Measurements from ENCODE around the gene MOSPD2.

The MOSPD2 gene

DNA sequence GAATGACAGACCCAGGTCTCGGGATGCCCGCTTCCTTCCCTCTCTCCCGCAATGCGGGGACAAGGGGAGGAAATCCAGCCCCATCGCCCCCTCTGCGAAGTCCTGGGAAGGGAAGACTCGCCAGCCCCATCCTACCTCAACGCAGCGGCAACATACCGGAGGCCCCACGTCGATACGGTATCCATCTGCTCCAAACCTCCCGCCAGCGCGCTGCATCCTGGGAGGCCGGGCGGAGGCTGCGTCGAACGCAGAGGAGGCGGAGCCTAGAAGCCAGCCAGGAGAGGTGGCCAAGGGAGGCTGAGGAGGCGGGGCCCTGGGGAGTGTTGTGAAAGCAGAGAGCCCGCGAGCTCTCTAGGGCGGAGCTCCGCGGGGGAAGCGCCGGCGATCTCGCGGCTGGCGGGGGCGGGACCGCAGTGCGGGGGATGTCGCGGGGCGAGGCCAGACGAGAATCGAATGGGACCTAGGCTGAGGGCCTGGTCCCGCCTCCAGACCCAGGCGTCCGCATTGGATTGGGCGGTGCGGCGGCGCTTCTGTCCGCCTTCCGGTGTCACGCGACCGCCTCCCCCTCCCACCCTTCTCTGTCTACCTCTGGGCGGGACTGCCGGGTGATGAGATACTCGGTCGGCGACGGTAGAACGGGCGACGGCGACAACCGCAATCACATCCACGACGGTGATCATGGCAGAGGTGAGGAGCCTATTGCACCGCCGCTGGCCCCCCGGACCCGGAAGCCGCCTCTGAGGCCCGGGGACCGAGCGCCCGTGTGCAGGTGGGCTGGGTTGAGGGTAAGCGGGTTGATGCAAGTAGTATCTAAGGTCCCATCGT, at the start of gene MOSPD2, which contains the start of gene FANCB:
Gene MOSPD2, plus strand, starts transcription at position 571 of the 825 bp plus-strand sequence. Its CDS starts 108 bp downstream, at position 679.
Gene FANCB, minus strand, starts transcription at position 219 of the 825 bp plus-strand sequence. CDS start 7,559 bp downstream, outside the sequence.
- peak; percentile 90 for DNase-seq

DNA sequence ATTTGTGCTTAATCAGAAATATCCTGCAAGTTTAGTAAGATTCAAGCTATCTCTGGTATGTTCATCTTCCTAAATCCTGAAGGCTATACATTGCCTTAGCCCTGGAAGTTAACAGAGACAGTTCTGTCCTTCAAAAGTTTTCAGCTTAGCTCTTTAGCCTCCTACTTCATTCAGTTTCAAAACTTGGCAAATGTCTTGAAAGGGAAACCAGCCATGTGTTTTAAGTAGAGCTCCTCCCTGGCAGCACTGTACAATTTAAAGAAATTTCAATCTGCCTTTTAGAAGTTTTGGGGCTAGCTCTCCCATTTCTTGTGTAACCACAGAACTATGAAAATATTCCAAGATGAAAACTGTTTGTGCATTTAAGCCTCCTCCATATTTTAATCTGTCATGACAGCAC, 47.4 kb upstream of the MOSPD2 start:
- no peak for DNase-seq

DNA sequence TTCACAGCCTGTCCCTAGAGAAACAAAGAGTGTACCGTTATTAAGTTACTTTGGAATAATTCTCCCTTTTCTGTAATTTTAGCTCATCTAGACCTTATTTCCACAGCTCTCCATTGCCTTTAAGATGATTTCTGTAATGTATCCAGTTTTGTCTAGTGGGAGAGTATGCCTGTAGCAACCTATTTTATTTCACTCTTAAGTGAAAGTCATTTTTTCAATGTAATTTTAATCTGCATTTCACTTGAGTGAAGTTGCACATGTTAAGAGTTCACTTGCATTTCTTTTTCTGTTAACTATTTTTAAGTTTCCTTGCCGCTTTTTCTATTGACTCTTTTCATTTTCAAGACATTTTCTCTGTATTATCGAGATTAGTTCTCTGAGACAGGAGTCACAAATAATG, 46.9 kb upstream of the MOSPD2 start:
- no peak for DNase-seq

DNA sequence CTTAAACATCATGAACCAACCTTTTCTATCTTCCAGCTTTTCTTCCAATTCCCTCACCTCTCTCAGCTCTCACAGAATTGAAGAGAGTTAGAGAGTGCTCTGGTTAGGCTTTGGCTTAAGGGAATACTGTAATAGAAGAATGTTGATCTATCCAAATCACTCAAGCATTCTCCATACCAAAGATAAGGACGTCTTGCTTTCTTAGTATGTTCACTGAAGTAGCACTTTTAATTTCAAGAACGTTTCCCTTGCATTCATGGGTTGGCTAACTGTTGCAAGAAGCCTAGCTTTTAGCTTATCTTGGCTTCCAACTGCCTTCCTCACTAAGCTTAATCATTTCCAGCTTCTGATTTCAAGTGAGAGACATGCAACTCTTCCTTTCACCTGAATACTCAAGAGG, 43.6 kb upstream of the MOSPD2 start:
- DNase-seq, result no peak

DNA sequence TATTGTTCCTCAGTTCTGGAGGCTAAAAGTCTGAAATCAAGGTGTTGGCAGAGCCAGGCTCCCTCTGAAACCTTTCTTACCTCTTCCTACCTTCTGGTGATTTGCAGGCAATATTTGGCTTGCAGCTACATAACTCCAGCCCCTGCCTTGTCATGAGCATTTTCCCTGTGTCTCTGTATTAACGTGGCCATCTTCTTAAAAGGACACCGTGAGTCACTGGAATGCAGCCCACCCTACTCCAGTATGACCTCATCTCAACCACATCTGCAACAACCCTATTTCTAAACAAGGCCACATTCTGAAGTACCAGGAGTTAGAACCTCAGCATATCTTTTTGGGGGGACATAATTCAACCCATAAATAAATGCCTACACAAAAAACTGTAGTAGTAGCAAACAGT, 41.1 kb upstream of the MOSPD2 start:
- DNase-seq, result no peak

DNA sequence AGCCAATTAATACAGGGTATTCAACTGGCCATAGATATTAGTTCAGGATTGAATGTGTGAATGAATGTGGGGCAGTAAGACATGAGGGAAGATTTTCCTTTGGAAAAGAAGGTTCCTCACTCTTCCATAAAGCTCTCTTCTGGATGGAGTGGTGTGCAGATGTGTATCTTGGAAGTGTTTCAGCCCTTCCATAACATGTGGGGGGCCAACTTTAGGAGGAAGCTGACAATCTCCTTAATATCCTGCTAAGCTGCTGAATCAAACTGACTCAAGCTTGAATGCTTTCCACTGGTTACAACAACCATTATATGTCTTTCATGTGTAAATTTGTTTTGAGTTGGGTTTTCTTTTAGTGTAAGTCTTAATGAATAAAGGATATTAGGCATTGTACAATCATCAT, 40.6 kb upstream of the MOSPD2 start:
- DNase-seq, result no peak

DNA sequence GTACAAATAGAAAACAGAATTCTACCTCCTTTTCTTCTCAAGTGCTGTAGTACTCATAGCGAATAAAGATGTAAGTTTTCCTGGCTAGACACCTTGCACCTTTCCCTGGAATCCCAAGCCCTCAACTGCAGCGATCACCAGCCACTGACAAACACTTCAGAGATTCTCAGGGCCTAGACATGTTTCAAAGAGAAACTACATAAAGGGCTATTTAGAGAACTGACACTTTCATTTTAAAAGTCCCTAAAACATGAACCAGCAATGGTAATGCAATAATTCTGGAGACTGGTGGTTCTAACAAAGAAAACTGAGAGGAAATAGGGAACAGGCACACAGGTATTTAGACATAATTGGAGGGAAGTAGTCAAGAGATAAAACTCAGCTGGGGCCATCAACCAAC, 36.1 kb upstream of the MOSPD2 start:
- no peak for DNase-seq

DNA sequence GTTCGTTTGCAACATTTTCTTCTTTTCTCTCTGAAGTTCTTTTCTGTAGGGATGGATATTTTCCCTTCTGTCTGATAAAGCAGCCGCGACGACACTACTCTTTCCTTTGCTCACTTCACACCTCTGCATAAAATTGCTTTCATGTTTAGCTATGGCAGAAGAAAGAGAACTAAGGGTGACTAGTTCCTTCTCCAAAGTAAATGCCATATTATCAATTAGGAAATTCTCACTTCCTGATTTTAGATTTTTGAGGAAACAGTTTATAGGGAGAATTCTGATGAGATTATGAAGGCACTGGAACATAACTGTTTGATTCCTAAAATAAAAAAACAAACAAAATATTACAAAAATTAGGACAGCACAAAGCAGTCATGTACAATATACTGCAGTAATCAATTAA, 29.6 kb upstream of the MOSPD2 start:
- no peak for DNase-seq

DNA sequence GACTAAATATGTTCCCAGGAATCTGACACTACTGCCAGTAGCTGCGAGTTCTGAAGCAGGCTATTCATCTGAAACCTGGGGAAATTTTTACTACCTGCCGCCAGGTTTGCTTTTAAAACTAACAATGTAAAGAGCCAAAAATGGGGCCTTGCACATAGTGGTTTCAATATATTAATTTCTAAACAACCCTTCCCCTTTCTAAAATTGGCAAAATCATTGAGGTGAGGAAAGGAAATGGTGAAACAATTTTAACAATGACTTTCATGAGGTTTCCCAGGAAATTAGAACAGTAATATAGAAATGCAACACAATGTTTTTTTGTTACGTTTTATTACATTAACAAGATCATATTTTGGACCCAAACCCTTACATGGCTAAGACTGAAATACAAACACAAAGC, 21.7 kb upstream of the MOSPD2 start:
- DNase-seq, result no peak

DNA sequence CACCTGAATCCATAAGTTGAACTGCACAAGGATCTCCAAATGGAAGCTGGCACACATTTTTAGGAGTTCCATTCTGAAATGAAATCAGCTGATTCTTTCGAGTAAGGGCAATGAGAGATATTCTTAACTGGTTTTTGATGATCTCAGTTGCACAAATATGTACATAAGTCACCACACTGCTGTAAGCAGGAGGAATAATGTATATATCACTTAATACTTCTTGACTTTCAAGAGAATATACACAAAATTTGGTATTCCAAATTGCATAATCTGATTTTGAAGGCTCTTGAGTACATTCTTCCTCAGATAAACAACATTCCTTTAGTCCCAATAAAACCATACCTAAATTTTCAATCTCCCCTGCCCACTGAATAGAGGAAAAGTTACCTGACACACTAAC, 8.6 kb upstream of the MOSPD2 start:
- no peak for DNase-seq

DNA sequence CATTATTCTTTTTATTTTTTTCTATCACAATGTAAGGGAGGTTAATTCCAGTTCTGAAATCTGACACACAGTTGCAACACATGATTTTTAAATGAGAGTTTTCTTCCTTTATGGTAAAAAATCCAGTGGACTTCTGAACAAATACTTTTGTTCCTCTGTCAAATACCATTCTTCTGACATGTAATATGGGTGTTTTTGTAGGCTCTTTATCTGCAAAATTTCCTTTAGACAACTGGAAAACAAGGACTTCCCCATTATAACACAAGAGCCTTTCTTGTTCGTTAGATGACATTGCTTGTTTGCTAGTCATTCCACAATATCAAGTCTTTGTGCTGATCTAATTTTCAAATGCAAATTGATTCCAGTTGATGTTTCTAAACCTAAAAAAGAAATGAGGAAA, 8.0 kb upstream of the MOSPD2 start:
- DNase-seq, result no peak

DNA sequence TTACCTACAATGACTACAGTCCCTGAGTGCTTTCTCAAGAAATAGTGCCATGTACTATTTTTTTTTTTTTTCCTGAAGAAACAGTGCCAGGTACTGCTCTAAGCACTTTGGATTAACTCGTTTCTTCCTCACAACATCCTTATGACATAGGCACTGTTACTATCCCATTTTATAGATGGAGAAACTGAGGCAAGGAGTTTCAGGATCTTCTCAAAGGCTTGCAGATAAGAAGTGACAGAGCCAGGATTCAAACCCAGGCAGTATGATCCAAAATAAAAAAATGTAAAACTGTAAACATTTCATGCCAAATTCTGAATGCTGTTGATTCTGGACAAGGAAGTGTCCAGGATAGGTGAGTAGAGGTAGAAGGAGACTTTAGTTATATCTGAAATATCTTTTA, 1.5 kb upstream of the MOSPD2 start:
- DNase-seq, result no peak

DNA sequence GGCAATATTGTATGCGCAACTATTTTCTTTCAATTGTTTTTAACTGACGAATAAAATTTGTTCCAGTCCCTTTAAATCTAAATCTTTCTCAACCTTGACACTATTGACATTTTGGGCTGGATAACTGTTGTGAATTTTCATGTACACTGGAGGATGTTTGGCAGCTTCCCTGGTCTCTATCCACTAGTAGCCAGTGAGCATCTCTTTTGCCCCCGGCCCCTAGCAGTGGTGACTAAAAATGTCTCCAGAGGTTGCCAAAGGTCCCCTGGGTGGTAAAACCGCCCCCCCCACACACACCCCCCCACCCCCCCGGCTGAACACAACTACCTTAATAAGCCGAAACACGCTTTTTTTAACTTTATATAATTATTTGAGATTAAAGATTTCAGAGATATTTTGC, 866 bp upstream of the MOSPD2 start:
- no peak for DNase-seq

DNA sequence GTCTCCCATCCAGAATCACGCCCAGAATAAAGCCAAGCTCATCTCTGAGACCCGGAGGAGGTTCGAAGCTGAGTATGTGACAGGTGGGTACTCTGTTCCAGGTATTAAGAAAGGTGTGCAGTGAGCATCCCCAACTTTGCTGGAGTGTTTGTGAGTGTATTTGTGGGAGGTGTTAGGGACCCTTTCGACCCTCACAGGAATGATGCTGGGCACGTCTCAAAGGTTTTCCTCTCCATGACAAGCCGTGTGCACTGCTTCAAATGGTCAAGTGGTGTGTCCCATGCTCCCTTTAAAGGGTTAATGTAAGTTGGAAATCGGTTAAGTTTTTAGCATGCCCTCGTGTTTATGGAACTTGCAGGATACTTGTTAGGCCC, 442 bp downstream of the MOSPD2 start:
- no peak for DNase-seq

DNA sequence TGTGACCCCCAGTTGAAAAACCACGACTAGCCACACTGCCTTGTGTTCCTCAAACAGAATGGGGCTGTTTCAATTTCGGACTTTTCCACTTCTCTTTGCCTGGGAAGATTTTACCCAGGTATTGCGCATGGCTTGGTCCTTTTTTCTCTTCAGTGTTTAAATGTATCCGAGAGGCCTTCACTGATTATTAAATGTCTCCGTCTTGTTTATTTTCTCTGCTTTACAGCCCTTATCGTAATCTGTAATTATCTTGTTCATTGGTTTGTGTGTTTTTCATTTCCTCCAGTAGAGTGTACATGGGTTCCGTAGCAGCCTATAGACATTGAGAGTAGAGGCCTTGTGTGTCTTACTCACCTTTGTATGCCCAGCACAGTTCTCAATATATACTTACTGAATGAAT, 2.4 kb downstream of the MOSPD2 start:
- DNase-seq, result no peak

DNA sequence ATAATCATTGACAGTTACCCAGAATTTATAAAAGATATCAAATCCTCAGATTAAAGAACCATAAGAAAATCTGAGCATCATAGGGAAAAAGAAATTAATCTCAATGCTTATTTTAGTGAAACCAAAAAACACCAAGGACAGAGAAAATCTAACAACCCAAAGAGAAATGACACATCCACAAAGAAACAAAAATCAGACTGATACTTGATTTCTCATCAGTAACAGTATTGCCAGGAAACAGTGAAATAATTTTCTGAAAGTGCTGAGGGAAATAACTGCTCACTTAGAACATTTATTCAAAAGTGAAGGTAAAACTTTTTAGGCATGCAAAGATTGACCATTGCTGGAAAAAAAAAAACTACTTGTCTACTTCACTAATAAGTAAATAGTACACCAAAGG, 10.6 kb downstream of the MOSPD2 start:
- DNase-seq, result no peak

DNA sequence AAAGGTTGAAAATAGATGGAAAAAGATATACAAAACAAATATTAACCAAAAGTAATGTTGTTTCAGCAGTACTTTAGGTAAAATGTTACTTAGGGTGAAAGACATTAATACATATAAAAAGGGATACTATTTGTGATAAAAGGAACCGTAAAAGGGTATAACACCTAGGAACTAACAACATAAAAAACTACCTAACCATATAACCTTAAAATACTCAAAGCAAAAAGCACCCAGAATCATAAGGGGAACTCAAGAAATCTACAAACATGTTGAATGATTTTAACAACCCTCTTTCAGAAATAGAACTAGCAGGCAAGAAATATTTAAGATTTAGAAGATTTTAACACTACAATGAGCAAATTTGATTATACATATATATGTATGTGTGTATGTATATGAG, 11.5 kb downstream of the MOSPD2 start:
- DNase-seq, result no peak

DNA sequence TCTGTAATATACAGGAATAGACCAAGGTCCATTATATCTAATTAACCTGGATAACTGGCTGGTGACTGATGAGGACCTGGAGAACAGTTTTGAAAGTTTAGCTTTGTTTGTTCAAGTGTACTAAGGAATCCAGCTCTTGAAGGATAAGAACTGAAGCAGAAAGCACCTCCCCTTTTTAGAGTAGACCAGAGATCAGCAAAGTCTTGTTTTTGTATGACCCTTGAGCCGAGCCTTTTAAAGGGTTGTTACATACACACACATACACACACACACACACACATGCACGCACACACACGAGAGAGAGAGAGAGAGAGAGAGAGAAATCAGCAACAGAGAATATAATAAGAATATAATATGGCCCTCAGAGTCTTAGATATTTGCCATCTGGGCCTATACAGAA, 13.0 kb downstream of the MOSPD2 start:
- DNase-seq, result no peak

DNA sequence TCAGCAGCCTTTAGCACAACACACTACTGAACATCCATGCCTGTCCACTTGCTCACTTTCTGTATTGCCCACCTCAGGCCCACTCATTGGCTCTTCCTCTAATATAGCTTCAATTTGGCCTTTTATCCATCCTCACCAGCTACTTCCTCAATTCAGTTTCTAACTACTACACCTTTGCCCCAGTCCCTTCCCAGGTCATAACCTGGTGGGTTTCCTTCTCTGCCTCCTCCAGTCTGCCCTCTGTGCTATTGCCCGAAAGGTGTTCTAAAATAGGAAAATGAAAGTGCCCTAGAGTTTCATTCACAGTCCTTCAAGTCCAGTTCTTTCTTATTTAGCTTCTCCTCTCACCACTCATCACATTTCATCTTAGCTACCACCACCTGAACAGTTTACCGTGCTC, 23.1 kb downstream of the MOSPD2 start:
- no peak for DNase-seq

DNA sequence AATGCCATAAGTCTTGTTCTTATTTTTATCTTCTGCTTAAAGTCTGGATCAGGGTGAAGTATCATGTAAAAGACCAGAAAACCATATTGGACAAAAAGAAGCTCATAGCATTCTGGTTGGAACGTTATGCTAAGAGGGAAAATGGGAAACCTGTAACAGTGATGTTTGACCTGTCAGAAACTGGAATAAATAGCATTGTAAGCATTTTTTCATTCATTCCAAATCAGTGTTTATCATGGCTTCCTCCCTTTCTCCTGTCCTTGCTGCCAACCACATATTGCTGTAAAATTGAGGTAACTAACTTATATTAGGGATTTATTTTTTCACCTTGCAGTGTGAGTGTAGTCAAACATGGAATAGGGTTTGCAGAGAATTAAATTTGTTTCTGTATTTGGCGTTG, 23.8 kb downstream of the MOSPD2 start:
- DNase-seq, result no peak

DNA sequence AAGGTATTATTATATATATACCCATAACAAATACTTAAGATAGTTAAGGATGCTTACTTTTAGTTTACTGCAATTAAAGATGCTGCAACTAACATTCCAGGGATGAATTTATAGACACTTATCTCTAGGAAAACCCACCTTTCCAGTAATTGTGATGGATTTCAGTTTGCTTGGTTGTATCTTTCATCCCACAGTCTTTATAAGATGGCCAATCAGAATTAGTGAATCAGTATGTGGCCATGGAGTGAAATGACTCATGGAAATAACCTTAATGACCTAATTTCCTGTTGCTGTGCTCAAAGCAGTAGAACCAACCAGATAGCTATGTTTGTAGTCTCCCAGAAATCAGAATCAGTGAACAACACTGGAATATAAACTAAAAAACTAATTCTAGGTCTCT, 26.4 kb downstream of the MOSPD2 start:
- no peak for DNase-seq

DNA sequence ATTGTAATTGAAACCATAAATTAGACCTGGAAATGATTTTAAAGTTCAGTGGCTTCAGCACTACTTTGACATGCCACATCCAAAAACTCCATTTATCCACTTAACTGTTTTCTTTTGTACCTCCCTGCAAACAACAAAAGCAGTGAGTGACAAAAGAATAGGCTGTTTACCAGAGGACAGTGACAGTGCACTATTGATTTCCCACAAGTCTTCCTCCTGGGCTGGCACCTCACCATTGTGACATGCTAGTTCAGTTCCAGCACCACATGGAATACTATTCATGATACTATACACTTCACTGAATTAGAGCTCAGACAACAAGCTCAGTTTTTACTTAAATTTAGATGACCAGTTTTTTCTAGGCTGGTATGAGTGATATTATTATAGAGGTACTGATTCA, 29.3 kb downstream of the MOSPD2 start:
- no peak for DNase-seq

DNA sequence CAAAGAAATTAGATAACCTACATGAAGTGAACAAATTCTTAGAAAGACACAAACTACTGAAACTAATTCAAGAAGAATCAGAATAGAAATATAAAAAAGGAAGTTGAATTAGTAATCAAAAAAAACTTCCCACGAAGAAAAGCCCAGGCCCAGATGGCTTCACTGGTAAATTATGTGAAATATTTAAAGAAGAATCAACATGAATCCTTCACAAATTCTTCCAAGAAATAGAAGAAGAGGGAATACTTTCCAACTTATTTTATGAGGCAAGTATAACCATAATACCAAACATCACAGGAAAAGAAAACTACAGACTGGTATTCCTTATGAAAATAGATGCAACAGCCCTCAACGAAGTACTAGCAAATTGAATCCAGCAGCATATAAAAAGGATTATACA, 30.7 kb downstream of the MOSPD2 start:
- DNase-seq, result no peak

DNA sequence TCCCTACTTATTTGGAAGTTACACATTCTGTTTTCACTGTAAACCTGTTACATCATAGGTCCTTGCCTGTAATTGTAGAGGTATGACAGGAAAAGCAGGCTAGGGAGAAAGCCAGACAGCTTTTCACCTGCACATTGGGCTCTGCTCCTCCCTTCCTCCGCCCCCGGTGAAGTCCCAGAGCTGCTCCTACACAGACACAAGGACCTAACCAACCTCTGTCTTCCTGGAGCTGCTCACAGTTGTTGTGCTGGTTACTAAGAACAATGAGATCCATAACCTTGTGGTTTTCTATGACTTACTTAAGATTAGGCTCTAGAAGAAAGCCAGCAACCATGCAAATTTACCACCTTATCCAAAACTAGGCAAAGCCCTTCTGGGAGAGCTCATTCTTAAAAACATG, 40.0 kb downstream of the MOSPD2 start:
- DNase-seq, result no peak

DNA sequence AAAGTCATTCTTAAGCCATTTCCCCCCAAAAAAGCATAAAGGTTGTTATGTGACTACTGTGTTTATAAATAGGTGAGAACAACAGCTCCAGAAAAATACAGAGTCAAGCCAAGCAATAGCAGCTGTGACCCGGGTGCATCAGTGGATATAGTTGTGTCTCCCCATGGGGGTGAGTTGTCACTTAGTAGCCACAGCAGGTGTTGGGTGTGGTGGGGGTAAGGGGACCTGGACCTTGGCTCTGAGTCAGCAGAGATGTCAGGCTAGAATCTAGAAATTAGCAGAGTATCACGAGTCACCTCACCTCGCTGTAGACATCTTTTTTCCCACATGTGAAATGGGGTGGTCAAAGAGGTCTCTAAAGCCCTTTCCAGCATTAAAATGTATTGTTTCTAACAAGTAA, 42.4 kb downstream of the MOSPD2 start:
- no peak for DNase-seq

Measured in NCI-H1436 (cell line).